ENCODE measurements around the gene WDSUB1. TPM values are rescaled to one million over a fixed set of nuclear protein-coding genes. Genes with fewer than 3 reads are reported as not detected.

The WDSUB1 gene
- total and polyA plus RNA-seq, 2 of the 4 experiments (the other 2 are of a cell fraction): 4.8 to 5.2 TPM

GRCh38 chr2:159256159-159256558 lies 30.3 kb downstream of the WDSUB1 start:
- Histone ChIP-seq H3K79me1 (ENCODE audit: low read depth in 1 of 2, low read length in 2 of 2) (peaks cover 0 to 3% of the 10 kb centered on the region in 2 experiments; a peak in 1 of 4 replicates), H3K14ac (replicated peaks; ENCODE audit: low read depth, low read length) (no peak overlapping the region), H4K20me1 (ENCODE audit: insufficient read depth, low read length) (no peaks in the 10 kb centered on the region), H2BK20ac (ENCODE audit: low read depth, low read length) (no peak overlapping the region), H3K27ac (ENCODE audit: insufficient read depth, low read length) (peak overlapping the region; percentile 40; the same call in 1 of the 2 replicates), H3K56ac (ENCODE audit: extremely low read depth, insufficient read depth, low read length) (no peak overlapping the region), H2BK15ac (ENCODE audit: low read depth, low read length) (no peak overlapping the region), H3K23ac (ENCODE audit: low read depth, low read length) (no peak overlapping the region), H2AK5ac (ENCODE audit: low read depth, low read length) (no peak overlapping the region), H3K9ac (ENCODE audit: low read depth, low read length) (no peak overlapping the region), H3K27me3 (ENCODE audit: control insufficient read depth, insufficient read depth, low read length) (no peaks in the 10 kb centered on the region), H2BK120ac (ENCODE audit: low read depth, low read length) (no peak overlapping the region), H3K4me1 (ENCODE audit: control insufficient read depth, insufficient read depth, low read length) (peaks cover 6% of the 10 kb centered on the region), H2BK5ac (ENCODE audit: low read depth, low read length, poor library complexity, severe bottlenecking) (peak overlapping the region; percentile 70), H3K18ac (ENCODE audit: low read depth, low read length) (no peak overlapping the region), H3K4me2 (ENCODE audit: low read depth, low read length) (no peak overlapping the region), H4K8ac (ENCODE audit: low read depth in 2 of 2, low read length in 2 of 2) (no peak overlapping the region), H3K36me3 (ENCODE audit: control insufficient read depth, insufficient read depth, low read length) (peaks cover 6% of the 10 kb centered on the region; the same call in 1 of the 2 replicates), H3K9me1 (ENCODE audit: insufficient read depth, low read length) (peaks cover 4% of the 10 kb centered on the region), H2AK9ac (replicated peaks; ENCODE audit: low read depth, low read length, poor library complexity) (no peak overlapping the region), H3K4me3 (ENCODE audit: insufficient read depth, low read depth, low read length) (no peak overlapping the region), H3K4ac (ENCODE audit: low read depth, low read length) (no peak overlapping the region), H2AFZ (replicated peaks; ENCODE audit: low read length, poor library complexity) (no peak overlapping the region), H3K9me3 (ENCODE audit: control insufficient read depth, insufficient read depth, low read length) (no peaks in the 10 kb centered on the region), H4K91ac (ENCODE audit: insufficient read depth, low read depth, low read length) (no peak overlapping the region), H4K5ac (ENCODE audit: low read depth, low read length) (no peak overlapping the region)
- DNase-seq (peak; percentile 90), ATAC-seq (ENCODE audit: low read depth) (peak; percentile 86)
- ChIA-PET POLR2A (ENCODE audit: unreplicated experiment) (no interaction called here), CTCF (interaction anchor here (0.6 kb wide), 1 partner anchor 161 kb away, joined by 3 read pairs; no protein-coding TSS in a partner anchor)
- BruUV-seq (replicated peaks): no TSS peak
- dilution Hi-C loops (cut with HindIII; ENCODE audit: low sequenced_read_pairs, unreplicated experiment): no loop called here
- no CpG with 5 or more reads among the region's 2 CpGs for WGBS, 2 experiments (ENCODE audit: extremely low coverage in 2 of 2, insufficient read length in 1 of 2)
- no peak for TF ChIP-seq POLR2A (IDR thresholded peaks at IDR 0.05; ENCODE audit: low read depth, low read length)
- TF ChIP-seq ELK1 (IDR thresholded peaks at IDR 0.05; ENCODE audit: borderline replicate concordance, low read depth, low read length): no peak
- no peak for TF ChIP-seq CHD1 (IDR thresholded peaks at IDR 0.05; ENCODE audit: low read depth, low read length)
- peak; percentile 29 for TF ChIP-seq RCOR1 (IDR thresholded peaks at IDR 0.05; ENCODE audit: insufficient replicate concordance, low read length)
- TF ChIP-seq RFX5 (IDR thresholded peaks at IDR 0.05; ENCODE audit: low read depth, low read length): no peak
- no peak for TF ChIP-seq MAFK (IDR thresholded peaks at IDR 0.05; ENCODE audit: low read depth, low read length)
- no peak for TF ChIP-seq USF2 (IDR thresholded peaks at IDR 0.05; ENCODE audit: low read depth, low read length)
- no peak for TF ChIP-seq NFE2L2 (IDR thresholded peaks at IDR 0.05; ENCODE audit: low read depth, low read length)
- TF ChIP-seq RAD21 (IDR thresholded peaks at IDR 0.05; ENCODE audit: low read length): no peak
- no peak for TF ChIP-seq CTCF (conservative IDR thresholded peaks at IDR 0.05; ENCODE audit: low read depth, low read length)
- TF ChIP-seq BHLHE40 (IDR thresholded peaks at IDR 0.05; ENCODE audit: low read depth, low read length): peak; percentile 35; the same call in 1 of the 2 replicates
- peak; percentile 88 for TF ChIP-seq CEBPB (IDR thresholded peaks at IDR 0.05; ENCODE audit: low read depth, low read length)
- no peak for TF ChIP-seq MXI1 (IDR thresholded peaks at IDR 0.05; ENCODE audit: borderline replicate concordance, low read depth, low read length)
- no peak for TF ChIP-seq MAZ (IDR thresholded peaks at IDR 0.05; ENCODE audit: borderline replicate concordance, low read depth, low read length)
- TF ChIP-seq SMC3 (IDR thresholded peaks at IDR 0.05; ENCODE audit: low read depth, low read length): no peak
- TF ChIP-seq FOS (IDR thresholded peaks at IDR 0.05; ENCODE audit: low read depth, low read length): peak; percentile 9; the same call in 1 of the 2 replicates
- intact Hi-C loops (cut with micrococcal nuclease): no loop called here
- in situ Hi-C loops (cut with MboI; ENCODE audit: low sequenced_read_pairs): no loop called here
